HUES6 (cell line): ENCODE data around the gene YWHAQ.
"Not testable (repeated sequence)": the region's sequence is repeated elsewhere in the genome, so short reads cannot be mapped to it uniquely, and the experiment has no call there.

Source experiments
- H3K27ac ChIP-seq: 2 replicates; pipeline ENCODE4 v1.7.0; 2013; ENCODE audit warnings: low read depth, mild to moderate bottlenecking, low read length, inconsistent platforms
- H3K27me3 ChIP-seq: 2 replicates; pipeline ENCODE4 v1.6.1; 2013; ENCODE audit warnings: low read length; ENCODE audit not compliant: control insufficient read depth, insufficient read depth
- H3K36me3 ChIP-seq: 2 replicates; pipeline ENCODE4 v1.6.1; 2013; ENCODE audit warnings: low read length; ENCODE audit not compliant: control insufficient read depth, insufficient read depth
- H3K4me1 ChIP-seq: 2 replicates; pipeline ENCODE4 v1.6.1; 2013; ENCODE audit warnings: low read length; ENCODE audit not compliant: control insufficient read depth, insufficient read depth
- H3K4me3 ChIP-seq: 2 replicates; pipeline ENCODE4 v1.5.1; 2013; ENCODE audit warnings: low read depth, low read length
- H3K9ac ChIP-seq: one replicate; pipeline ENCODE4 v1.6.1; 2013; ENCODE audit warnings: mild to moderate bottlenecking, low read length
- H3K9me3 ChIP-seq: 2 replicates; pipeline ENCODE4 v1.6.1; 2013; ENCODE audit warnings: low read depth, low read length; ENCODE audit not compliant: control insufficient read depth, insufficient read depth

Gene YWHAQ

GRCh38 chr2:9592699-9593098 is 38.1 kb downstream of the YWHAQ start:
- Histone ChIP-seq H3K27me3 (no peaks in the 10 kb centered on the region), H3K4me3 (no peak overlapping the region), H3K9ac (no peak overlapping the region), H3K36me3 (peaks cover 38% of the 10 kb centered on the region), H3K27ac (no peak overlapping the region), H3K9me3 (no peaks in the 10 kb centered on the region), H3K4me1 (peaks cover 4% of the 10 kb centered on the region; the same call in 1 of the 2 replicates)

GRCh38 chr2:9590641-9591040 is 40.2 kb downstream of the YWHAQ start:
- no peak overlapping the region for H3K27ac ChIP-seq
- H3K9ac ChIP-seq: no peak overlapping the region
- peaks cover 59% of the 10 kb centered on the region for H3K36me3 ChIP-seq
- H3K4me1 ChIP-seq: peaks cover 4% of the 10 kb centered on the region; the same call in 1 of the 2 replicates
- no peak overlapping the region for H3K4me3 ChIP-seq
- no peaks in the 10 kb centered on the region for H3K27me3 ChIP-seq
- no peaks in the 10 kb centered on the region for H3K9me3 ChIP-seq

- H3K4me1 ChIP-seq: no peaks in the 10 kb centered on the region
- H3K27ac ChIP-seq: no peak overlapping the region
- H3K36me3 ChIP-seq: peaks cover 75% of the 10 kb centered on the region
- H3K9me3 ChIP-seq: no peaks in the 10 kb centered on the region
- H3K4me3 ChIP-seq: no peak overlapping the region
- no peak overlapping the region for H3K9ac ChIP-seq
- H3K27me3 ChIP-seq: no peaks in the 10 kb centered on the region
Measured at GRCh38 chr2:9586465-9586864, 44.3 kb downstream of the YWHAQ start.

- no peak overlapping the region for H3K4me3 ChIP-seq
- peaks cover 65% of the 10 kb centered on the region for H3K36me3 ChIP-seq
- no peaks in the 10 kb centered on the region for H3K27me3 ChIP-seq
- no peak overlapping the region for H3K27ac ChIP-seq
- no peaks in the 10 kb centered on the region for H3K4me1 ChIP-seq
- no peaks in the 10 kb centered on the region for H3K9me3 ChIP-seq
- no peak overlapping the region for H3K9ac ChIP-seq
Measured at GRCh38 chr2:9585486-9585885, 45.3 kb downstream of the YWHAQ start.

- peaks cover 63% of the 10 kb centered on the region for H3K36me3 ChIP-seq
Measured at GRCh38 chr2:9584902-9585301, 45.9 kb downstream of the YWHAQ start.

GRCh38 chr2:9582624-9583023 is 48.2 kb downstream of the YWHAQ start:
- no peak overlapping the region for H3K4me3 ChIP-seq
- no peak overlapping the region for H3K9ac ChIP-seq
- no peaks in the 10 kb centered on the region for H3K9me3 ChIP-seq
- no peaks in the 10 kb centered on the region for H3K27me3 ChIP-seq
- no peak overlapping the region for H3K27ac ChIP-seq
- peaks cover 45% of the 10 kb centered on the region for H3K36me3 ChIP-seq
- H3K4me1 ChIP-seq: no peaks in the 10 kb centered on the region

More at GRCh38 chr2:9584902-9585301, 45.9 kb downstream of the YWHAQ start:
- not testable (repeated sequence) for H3K9me3 ChIP-seq, H3K4me3 ChIP-seq, H3K4me1 ChIP-seq, H3K27me3 ChIP-seq, H3K27ac ChIP-seq, H3K9ac ChIP-seq

- H3K9ac ChIP-seq: no peak overlapping the region
- H3K27ac ChIP-seq: no peak overlapping the region
- H3K4me1 ChIP-seq: no peaks in the 10 kb centered on the region
- H3K36me3 ChIP-seq: peaks cover 10% of the 10 kb centered on the region
- no peaks in the 10 kb centered on the region for H3K9me3 ChIP-seq
- H3K4me3 ChIP-seq: no peak overlapping the region
- no peaks in the 10 kb centered on the region for H3K27me3 ChIP-seq
Measured at GRCh38 chr2:9578467-9579235, 52.1 kb downstream of the YWHAQ start.

GRCh38 chr2:9574331-9574730 is 56.5 kb downstream of the YWHAQ start:
- Histone ChIP-seq H3K4me3 (no peak overlapping the region), H3K9me3 (no peaks in the 10 kb centered on the region), H3K36me3 (no peaks in the 10 kb centered on the region), H3K27me3 (no peaks in the 10 kb centered on the region), H3K4me1 (no peaks in the 10 kb centered on the region), H3K9ac (no peak overlapping the region), H3K27ac (no peak overlapping the region)

GRCh38 chr2:9573840-9574239 is 57.0 kb downstream of the YWHAQ start:
- H3K9ac ChIP-seq: no peak overlapping the region
- H3K4me3 ChIP-seq: no peak overlapping the region
- H3K4me1 ChIP-seq: no peaks in the 10 kb centered on the region
- H3K9me3 ChIP-seq: no peaks in the 10 kb centered on the region
- no peaks in the 10 kb centered on the region for H3K36me3 ChIP-seq
- no peak overlapping the region for H3K27ac ChIP-seq
- H3K27me3 ChIP-seq: no peaks in the 10 kb centered on the region

GRCh38 chr2:9573013-9573720 is 57.6 kb downstream of the YWHAQ start:
- Histone ChIP-seq H3K9ac (no peak overlapping the region), H3K27ac (no peak overlapping the region), H3K4me1 (no peaks in the 10 kb centered on the region), H3K36me3 (no peaks in the 10 kb centered on the region), H3K9me3 (no peaks in the 10 kb centered on the region), H3K4me3 (no peak overlapping the region), H3K27me3 (no peaks in the 10 kb centered on the region)
